Right lung (tissue), 5 donors: ENCODE data around the gene PHF13. TPM values are rescaled to one million over a fixed set of nuclear protein-coding genes. Genes with fewer than 3 reads are reported as not detected.
"Not testable (repeated sequence)": the region's sequence is repeated elsewhere in the genome, so short reads cannot be mapped to it uniquely, and the experiment has no call there.

Source experiments
- DNase-seq, 2 donors: peaks; one replicate each; pipeline ENCODE4 v3.0.0-alpha.2; 2013
- polyA plus RNA-seq, 5 donors: library from polyadenylated mRNA; unstranded; fragments of 120-200 nt; gene quantifications; one replicate each; pipeline versions ENCODE4 v1.2.1 to v1.2.3, GENCODE V29; 2013; ENCODE audit warnings: inconsistent platforms in 1 of 5, low replicate concordance in 1 of 5; ENCODE audit not compliant: insufficient read length in 5 of 5, insufficient read depth in 1 of 5

The PHF13 gene
- polyA plus RNA-seq, 5 donors, result 16.1 to 21.2 (median 20.7) TPM

GRCh38 chr1:6625584-6626149, 12.1 kb downstream of the PHF13 start:
- peak in 1 of 2 donors; percentile 31 for DNase-seq

GRCh38 chr1:6627031-6627430, 13.5 kb downstream of the PHF13 start:
- DNase-seq, result no peak

- DNase-seq, result no peak
Observed at GRCh38 chr1:6627841-6628545, 14.5 kb downstream of the PHF13 start.

GRCh38 chr1:6628971-6629479, 15.5 kb downstream of the PHF13 start:
- DNase-seq, result no peak

GRCh38 chr1:6630027-6630426, 16.5 kb downstream of the PHF13 start:
- no peak for DNase-seq

GRCh38 chr1:6631058-6631457, 17.5 kb downstream of the PHF13 start:
- no peak for DNase-seq

GRCh38 chr1:6632588-6633514, 19.3 kb downstream of the PHF13 start:
- no peak for DNase-seq

- DNase-seq, result no peak
Observed at GRCh38 chr1:6634371-6635052, 21.0 kb downstream of the PHF13 start.

GRCh38 chr1:6635161-6635909, 21.8 kb downstream of the PHF13 start:
- DNase-seq, result no peak

GRCh38 chr1:6635910-6636760, 22.6 kb downstream of the PHF13 start:
- no peak for DNase-seq

GRCh38 chr1:6636778-6637177, 23.2 kb downstream of the PHF13 start:
- DNase-seq, result not testable (repeated sequence)

- DNase-seq, result no peak
Observed at GRCh38 chr1:6637770-6638169, 24.2 kb downstream of the PHF13 start.

- DNase-seq, result peak; percentile 50 to 59
Observed at GRCh38 chr1:6638226-6638625, 24.7 kb downstream of the PHF13 start.

GRCh38 chr1:6640867-6641266, 27.3 kb downstream of the PHF13 start:
- not testable (repeated sequence) for DNase-seq

- DNase-seq, result no peak
Observed at GRCh38 chr1:6645018-6645417, 31.5 kb downstream of the PHF13 start.

GRCh38 chr1:6646499-6647148, 33.1 kb downstream of the PHF13 start:
- DNase-seq, result peak in 1 of 2 donors; percentile 36

- DNase-seq, result no peak
Observed at GRCh38 chr1:6648556-6648955, 35.0 kb downstream of the PHF13 start.

- no peak for DNase-seq
Observed at GRCh38 chr1:6651909-6652308, 38.4 kb downstream of the PHF13 start.

GRCh38 chr1:6652986-6653385, 39.5 kb downstream of the PHF13 start:
- DNase-seq, result no peak
